RWPE1 (cell line): ENCODE data around the gene BICD2.

Experiments
- CTCF ChIA-PET: fragments of 350-600 bp; sonication (Branson Sonifier 250); formaldehyde crosslinking; extraction: SDS; loops from one replicate; lab custom pipeline; 2021; lab: Yijun Ruan, JAX
- POLR2A ChIA-PET: fragments of 400-600 bp; formaldehyde crosslinking; extraction: SDS; loops from one replicate; lab custom pipeline; 2020; ENCODE audit warnings: antibody characterized with exemption; ENCODE audit not compliant: low non-redundant PET; lab: Yijun Ruan, JAX
- DNase-seq: peaks from one replicate; pipeline ENCODE4 v3.0.0; 2012; ENCODE audit warnings: low spot score
- H3K27ac ChIP-seq: fragments of 450-650 bp; 2 replicates; pipeline ENCODE4 v1.5.1; 2017
- CTCF ChIP-seq: fragments of 450-650 bp; conservative IDR thresholded peaks from 2 replicates; pipeline ENCODE4 v1.5.1; 2017; ENCODE audit warnings: low read depth, mild to moderate bottlenecking

The BICD2 gene

GRCh38 chr9:92738661-92739081, 26.0 kb downstream of the BICD2 start:
- no peak for TF ChIP-seq CTCF
- ChIA-PET CTCF (interaction anchor here (1.0 kb wide), 1 partner anchor 22 kb away, joined by 3 read pairs; no protein-coding TSS in a partner anchor), POLR2A (interaction anchor here (0.7 kb wide), 1 partner anchor 25 kb away, joined by 3 read pairs; no protein-coding TSS in a partner anchor)
- peak; percentile 73 for DNase-seq
- peak overlapping the region; percentile 47 for H3K27ac ChIP-seq

- ChIA-PET CTCF (interaction anchor here (0.9 to 1.2 kb wide), 2 partner anchors 27 to 74 kb away, joined by 3 to 4 read pairs; partner anchors contain the start of gene BICD2), POLR2A (no interaction called here)
- TF ChIP-seq CTCF, result no peak
- DNase-seq, result no peak
- peak overlapping the region; percentile 47 for H3K27ac ChIP-seq
Observed at GRCh38 chr9:92737611-92738299, 26.9 kb downstream of the BICD2 start.

DNA sequence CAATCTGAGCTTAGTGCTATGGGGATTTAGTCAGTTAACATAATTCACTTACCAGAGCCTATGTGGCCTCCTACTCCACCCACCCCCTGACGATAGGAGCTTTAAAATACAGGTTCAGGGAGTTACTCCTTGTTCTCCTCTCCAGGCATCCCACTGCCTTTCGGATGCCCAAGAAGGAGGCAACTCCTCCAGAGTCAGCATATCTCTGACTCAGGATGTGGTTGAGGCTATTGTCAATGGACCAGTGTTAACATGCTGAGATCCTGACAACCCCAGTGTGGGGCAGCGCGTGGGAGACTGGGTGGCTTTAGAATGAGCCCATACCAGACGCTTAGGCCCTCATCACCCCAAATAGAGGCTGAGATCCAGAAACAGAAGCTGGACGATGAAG, 27.4 kb downstream of the BICD2 start:
- no peak for TF ChIP-seq CTCF
- CTCF ChIA-PET, result interaction anchor here (0.7 to 1.2 kb wide), 3 partner anchors 28 to 127 kb away, joined by 3 to 4 read pairs (median 4); partner anchors contain the start of gene BICD2
- H3K27ac ChIP-seq, result peak overlapping the region; percentile 47
- peak; percentile 88 for DNase-seq
- POLR2A ChIA-PET, result no interaction called here

DNA sequence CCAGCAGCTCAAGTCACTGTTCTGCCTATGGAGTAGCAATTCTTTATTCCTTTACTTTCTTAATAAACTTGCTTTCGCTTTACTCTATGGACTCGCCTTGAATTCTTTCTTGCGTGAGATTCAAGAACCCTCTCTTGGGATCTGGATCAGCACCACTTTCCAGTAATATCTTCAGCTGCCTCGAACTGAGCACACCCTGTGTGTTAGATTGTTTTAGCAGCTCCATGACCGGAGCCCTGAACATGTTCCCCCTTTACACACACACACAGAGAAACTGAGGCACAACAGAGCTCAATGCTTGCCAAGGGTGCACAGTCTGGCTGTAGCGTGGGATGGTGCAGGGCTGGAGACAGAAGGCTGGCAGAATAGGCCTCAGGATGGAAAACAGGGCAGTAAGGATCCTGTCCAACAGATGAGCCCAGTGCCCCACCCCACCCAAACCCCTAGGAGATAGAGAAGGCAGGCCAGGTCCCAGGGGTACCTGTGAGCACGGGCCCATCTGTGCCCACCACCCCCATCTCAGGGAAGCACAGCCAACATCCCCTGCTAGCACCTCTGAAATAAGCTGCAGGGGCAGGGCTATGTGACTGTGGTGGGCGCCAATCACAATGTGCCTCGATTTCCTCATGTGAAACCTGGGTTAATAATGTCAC, 27.9 kb downstream of the BICD2 start:
- TF ChIP-seq CTCF, result no peak
- H3K27ac ChIP-seq, result peak overlapping the region; percentile 47
- CTCF ChIA-PET, result interaction anchor here (0.7 to 1.2 kb wide), 3 partner anchors 28 to 127 kb away, joined by 3 to 4 read pairs (median 4); partner anchors contain the start of gene BICD2
- POLR2A ChIA-PET, result no interaction called here
- DNase-seq, result no peak

GRCh38 chr9:92735636-92736562, 28.7 kb downstream of the BICD2 start:
- DNase-seq, result no peak
- ChIA-PET POLR2A (no interaction called here), CTCF (interaction anchor here (1.1 to 1.2 kb wide), 2 partner anchors 9 to 29 kb away, joined by 3 read pairs; partner anchors contain the start of gene BICD2)
- TF ChIP-seq CTCF, result no peak
- peak overlapping the region; percentile 46 for H3K27ac ChIP-seq
